Brain microvascular endothelial cell (primary cell): ENCODE results near the gene SEMA3A.
A peak's percentile ranks its signal among the peaks of the same experiment; 100 is the strongest.
"Not testable (repeated sequence)": the region's sequence is repeated elsewhere in the genome, so short reads cannot be mapped to it uniquely, and the experiment has no call there.

Experiments
- DNase-seq: peaks from one replicate; pipeline ENCODE4 v3.0.0-alpha.2; 2020
- H3K27ac ChIP-seq: fragments of 250-450 bp; sonication (Bioruptor Pico); 2 replicates; pipeline ENCODE4 v1.5.1; 2020; ENCODE audit warnings: mild to moderate bottlenecking, moderate library complexity
- H3K27me3 ChIP-seq: fragments of 250-450 bp; sonication (Bioruptor Pico); replicated peaks from 2 replicates; pipeline ENCODE4 v1.5.1; 2020; ENCODE audit warnings: mild to moderate bottlenecking
- H3K36me3 ChIP-seq: fragments of 250-450 bp; sonication (Bioruptor Pico); replicated peaks from 2 replicates; pipeline ENCODE4 v1.5.1; 2020; ENCODE audit warnings: mild to moderate bottlenecking
- H3K4me3 ChIP-seq: 2 replicates; pipeline ENCODE4 v1.5.1; 2011; ENCODE audit warnings: low read depth, mild to moderate bottlenecking, control low read depth, low read length, moderate library complexity
- CTCF ChIP-seq: IDR thresholded peaks from 2 replicates; pipeline ENCODE4 v1.5.1; 2011; ENCODE audit warnings: low read depth, mild to moderate bottlenecking, moderate library complexity, low read length, control low read depth, inconsistent platforms; ENCODE audit errors: missing control alignments
- in situ Hi-C: cut with HindIII; loops from 2 replicates; pipeline ENCODE4 v1.10.0; 2017; ENCODE audit warnings: low sequenced_read_pairs, low pct_ligation_motif_present

SEMA3A gene

DNA sequence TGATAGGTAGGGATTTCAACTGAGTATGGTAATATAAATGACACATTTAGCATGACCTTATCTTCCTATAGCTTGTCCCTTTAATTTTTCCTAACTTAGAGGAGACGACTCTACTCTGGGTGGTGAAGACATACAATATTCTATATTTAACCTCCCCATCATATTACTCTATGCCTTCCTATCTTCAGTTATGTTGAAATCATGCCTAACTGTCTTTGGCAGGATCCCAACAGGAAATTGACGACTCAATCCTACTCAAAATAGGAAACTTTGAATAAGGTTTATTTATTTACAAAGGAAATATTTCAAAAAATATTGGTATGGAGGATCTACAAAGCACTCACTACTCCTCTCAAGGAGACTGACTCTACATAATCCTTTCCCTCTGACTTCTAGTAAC lies 24.1 kb upstream of the SEMA3A start:
- no peaks in the 10 kb centered on the region for H3K36me3 ChIP-seq
- no peak for TF ChIP-seq CTCF
- in situ Hi-C loops, result no loop called here
- peak; percentile 85 for DNase-seq
- H3K27ac ChIP-seq, result no peak overlapping the region
- H3K4me3 ChIP-seq, result no peak overlapping the region
- H3K27me3 ChIP-seq, result no peaks in the 10 kb centered on the region

DNA sequence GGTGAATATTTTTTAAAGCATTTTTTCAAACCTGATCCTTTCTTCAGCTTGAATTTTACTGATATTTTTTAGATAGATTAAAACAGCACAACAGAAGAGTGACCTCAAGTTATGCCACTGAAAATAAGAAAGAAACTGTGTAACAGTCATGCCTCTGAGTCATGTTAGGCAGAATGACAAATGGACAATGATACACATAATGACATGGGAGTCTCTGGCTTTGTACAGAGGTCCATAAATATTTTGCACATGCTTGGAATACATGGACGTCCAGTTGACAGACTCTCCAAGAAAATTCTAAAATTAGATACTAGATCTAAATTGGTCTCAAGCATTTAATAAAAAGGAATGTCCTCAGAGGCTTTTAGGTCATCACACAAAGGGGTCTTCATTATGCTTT lies 21.9 kb upstream of the SEMA3A start:
- in situ Hi-C loops, result no loop called here
- no peak overlapping the region for H3K27ac ChIP-seq
- TF ChIP-seq CTCF, result no peak
- no peaks in the 10 kb centered on the region for H3K27me3 ChIP-seq
- DNase-seq, result no peak
- no peaks in the 10 kb centered on the region for H3K36me3 ChIP-seq
- no peak overlapping the region for H3K4me3 ChIP-seq

DNA sequence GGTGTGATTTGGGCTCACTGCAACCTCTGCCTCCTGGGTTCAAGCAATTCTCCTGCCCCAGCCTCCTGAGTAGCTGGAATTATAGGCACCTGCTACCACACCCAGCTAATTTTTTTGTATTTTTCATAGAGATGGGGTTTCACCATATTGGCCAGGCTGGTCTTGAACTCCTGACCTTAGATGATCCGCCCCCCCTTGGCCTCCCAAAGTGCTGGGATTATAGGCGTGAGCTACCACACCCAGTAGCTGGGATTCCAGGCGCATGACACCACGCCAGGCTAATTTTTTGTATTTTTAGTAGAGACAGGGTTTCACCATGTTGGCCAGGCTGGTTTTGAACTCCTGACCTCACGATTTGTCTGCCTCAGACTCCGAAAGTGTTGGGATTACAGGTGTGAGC lies 20.2 kb upstream of the SEMA3A start:
- H3K4me3 ChIP-seq, in situ Hi-C loops, H3K27ac ChIP-seq, DNase-seq, H3K27me3 ChIP-seq, H3K36me3 ChIP-seq: not testable (repeated sequence)

- in situ Hi-C loops, result no loop called here
- no peak overlapping the region for H3K4me3 ChIP-seq
- no peaks in the 10 kb centered on the region for H3K27me3 ChIP-seq
Measured at GRCh38 chr7:84210301-84210700, 15.7 kb upstream of the SEMA3A start.

GRCh38 chr7:84209006-84209405 lies 14.4 kb upstream of the SEMA3A start:
- no peaks in the 10 kb centered on the region for H3K36me3 ChIP-seq
- no peaks in the 10 kb centered on the region for H3K27me3 ChIP-seq
- no peak for TF ChIP-seq CTCF
- DNase-seq, result no peak
- in situ Hi-C loops, result no loop called here
- H3K4me3 ChIP-seq, result no peak overlapping the region
- no peak overlapping the region for H3K27ac ChIP-seq

More at GRCh38 chr7:84210301-84210700, 15.7 kb upstream of the SEMA3A start:
- Histone ChIP-seq H3K27ac (no peak overlapping the region), H3K36me3 (no peaks in the 10 kb centered on the region)
- TF ChIP-seq CTCF, result no peak
- no peak for DNase-seq

GRCh38 chr7:84207615-84208014 lies 13.0 kb upstream of the SEMA3A start:
- no peak overlapping the region for H3K27ac ChIP-seq
- no peak for TF ChIP-seq CTCF
- in situ Hi-C loops, result no loop called here
- no peak overlapping the region for H3K4me3 ChIP-seq
- DNase-seq, result no peak
- no peaks in the 10 kb centered on the region for H3K27me3 ChIP-seq
- no peaks in the 10 kb centered on the region for H3K36me3 ChIP-seq
